Kasumi-1 (cell line): Measurements from ENCODE around the gene FUT1.
"Not testable (repeated sequence)": the region's sequence is repeated elsewhere in the genome, so short reads cannot be mapped to it uniquely, and the experiment has no call there.

Experiments used
- DNase-seq, 2 experiments: peaks; one replicate each; lab custom pipeline; 2025; lab: John Stamatoyannopoulos, UW

The FUT1 gene

DNA sequence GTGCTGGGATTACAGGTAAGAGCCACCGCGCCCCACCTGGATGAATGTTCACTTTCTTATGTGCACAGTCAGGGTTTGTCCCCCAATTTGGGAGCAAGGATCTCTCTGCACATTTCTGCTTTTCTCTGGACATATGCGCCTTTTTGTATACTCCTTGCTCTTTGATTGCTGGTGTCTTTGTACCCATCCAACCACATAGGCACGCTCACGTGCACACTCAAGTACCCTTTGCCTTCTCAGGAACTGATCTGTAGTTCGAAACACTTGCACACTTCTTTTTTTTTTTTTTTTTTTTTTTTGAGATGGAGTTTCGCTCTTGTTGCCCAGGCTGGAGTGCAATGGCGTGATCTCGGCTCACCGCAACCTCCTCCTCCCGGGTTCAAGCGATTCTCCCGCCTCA is 34.3 kb downstream of the FUT1 start:
- not testable (repeated sequence) for DNase-seq

DNA sequence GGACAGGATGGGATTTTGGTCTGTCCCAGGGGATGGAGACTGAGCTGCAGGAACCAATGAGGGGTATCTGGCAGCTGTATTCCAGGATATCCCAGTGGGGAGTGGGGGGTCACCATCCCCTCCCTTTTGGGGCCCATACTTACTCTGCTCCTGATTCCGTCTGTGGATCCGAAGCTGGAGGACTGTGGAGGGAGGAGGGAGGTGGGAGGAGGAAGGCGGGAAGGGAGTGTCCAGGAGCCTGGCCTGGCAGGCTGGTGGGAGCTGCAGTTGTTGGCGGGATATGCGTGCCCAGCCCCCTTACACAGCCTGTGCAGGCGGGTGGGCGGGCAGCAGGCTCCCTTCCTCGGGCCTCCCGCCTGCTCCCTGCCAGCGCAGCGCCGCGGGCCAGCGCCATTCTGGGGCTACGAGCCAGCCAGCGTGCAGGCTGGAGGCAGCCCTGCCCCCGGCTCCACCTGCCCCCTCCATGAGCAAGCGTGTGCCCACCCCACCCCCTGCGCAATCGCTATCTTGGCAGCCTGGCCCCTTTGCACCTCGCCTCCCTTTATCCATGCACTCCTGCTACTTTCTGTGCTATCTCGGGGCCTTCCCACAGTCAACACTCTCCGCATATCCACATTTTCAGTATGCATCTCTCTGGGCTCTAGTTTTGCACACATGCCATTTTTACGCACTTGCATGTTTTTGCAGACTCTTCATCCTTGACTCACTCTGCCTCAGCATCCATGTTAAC is 35.7 kb downstream of the FUT1 start:
- DNase-seq, result no peak

DNA sequence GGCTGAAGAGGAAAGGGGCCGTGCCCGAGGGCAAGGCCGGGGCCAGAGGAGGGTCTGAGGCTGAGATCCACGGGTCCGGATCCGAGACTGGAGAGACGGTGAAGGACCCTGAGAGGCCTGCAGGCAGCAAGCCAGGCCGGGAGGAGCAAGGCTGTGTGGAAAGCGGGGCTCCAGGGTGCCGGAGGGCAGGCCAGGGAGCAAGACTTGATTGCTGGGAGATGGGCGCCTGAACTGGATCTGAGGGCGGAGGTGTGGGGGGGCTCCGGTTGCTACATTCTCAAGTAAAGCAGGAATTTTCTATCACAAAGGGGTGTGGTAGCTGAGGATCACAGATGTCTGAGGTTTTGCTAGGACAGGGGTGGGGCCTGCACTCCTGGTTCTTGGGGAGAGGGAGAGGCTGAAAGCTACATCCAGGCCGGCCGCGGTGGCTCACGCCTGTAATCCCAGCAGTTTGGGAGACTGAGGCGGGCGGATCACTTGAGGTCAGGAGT is 36.7 kb downstream of the FUT1 start:
- DNase-seq, result no peak

DNA sequence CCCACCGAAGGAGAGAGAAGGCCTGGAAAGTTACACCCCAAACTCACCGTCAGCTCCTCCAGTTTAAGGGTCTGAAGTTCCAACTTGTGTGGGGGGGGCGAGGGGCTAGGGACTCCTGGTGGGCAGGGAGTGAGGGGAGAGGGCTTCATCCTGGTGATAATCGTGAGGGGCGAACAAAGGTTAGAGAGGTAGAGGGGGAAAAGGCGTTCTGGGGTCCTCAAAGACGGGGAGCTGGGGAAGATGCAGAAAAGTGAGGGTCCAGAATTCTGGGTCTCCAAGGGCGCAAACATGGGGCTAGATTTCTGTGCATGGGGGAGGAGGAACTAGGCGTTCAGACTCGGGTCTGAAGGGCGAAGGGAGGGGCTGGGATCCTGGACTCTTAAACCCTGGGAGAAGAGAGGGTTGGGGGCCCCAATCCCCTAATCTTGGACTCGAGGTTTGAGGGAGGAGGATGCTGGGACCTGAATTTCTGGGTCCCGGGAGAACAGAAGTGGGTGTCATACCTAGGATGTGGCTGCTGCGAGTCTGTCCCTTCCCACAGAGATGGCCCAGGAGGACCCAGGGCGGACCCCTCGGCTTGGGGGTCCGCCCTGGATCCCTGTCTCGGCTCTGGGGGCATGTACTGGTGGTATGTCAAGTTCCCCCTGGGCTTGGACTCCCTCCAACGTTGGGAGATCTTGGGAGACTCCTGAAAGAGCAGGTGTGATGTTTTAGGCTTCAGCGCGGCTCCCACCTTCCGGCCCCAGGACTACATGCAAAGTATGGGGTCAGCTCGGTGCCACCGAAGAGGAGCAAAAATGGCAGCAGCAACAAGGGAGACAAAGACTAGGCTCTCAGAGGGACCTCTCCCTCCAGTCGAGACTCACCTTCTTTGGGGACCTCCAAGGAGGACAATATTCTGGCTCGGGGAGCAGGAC is 37.4 kb downstream of the FUT1 start:
- DNase-seq, result no peak

DNA sequence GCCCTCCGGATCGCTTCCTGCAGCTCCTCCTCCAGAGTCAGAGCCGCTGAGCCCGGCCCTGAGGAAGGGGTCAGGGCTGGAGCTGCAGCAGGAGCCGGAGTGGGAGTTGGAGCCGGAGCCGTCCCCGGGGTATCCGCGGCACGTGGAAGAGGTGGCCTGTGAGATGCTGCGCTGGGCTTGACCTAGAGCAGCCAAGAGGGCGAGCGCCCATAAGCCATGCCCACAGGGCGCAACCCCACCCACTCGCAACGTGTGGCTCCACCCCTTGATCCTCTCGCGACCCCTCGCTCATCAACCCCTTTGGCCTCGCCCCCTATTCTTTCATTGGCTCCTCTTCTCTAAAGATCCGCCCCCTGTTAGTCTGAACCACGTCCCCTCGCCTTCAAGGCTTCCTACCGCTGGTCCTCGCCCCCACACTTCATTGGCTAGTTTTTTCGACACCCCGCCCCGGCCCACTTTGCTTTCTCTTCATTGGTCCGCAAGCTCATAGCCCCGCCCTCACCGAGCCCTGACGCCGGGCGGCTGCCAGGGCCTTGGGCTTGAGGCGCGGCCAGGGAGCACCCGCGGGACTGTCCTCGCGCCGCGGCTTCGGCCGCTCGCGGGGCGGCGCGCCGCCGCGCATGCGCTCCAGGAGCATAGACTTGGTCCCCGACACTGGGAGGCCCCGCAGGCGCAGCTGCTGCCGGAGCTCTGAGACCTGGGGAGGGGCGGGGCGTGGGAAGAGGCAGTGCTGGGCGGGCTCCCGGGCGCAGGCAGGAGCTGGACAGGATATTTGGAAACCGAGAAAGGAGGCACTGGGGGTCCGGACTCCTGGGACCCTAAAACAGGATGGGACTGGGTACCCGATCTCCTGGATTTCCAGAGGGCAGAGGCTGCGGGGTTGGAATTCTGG is 38.3 kb downstream of the FUT1 start:
- DNase-seq, result peak; percentile 99 to 100

DNA sequence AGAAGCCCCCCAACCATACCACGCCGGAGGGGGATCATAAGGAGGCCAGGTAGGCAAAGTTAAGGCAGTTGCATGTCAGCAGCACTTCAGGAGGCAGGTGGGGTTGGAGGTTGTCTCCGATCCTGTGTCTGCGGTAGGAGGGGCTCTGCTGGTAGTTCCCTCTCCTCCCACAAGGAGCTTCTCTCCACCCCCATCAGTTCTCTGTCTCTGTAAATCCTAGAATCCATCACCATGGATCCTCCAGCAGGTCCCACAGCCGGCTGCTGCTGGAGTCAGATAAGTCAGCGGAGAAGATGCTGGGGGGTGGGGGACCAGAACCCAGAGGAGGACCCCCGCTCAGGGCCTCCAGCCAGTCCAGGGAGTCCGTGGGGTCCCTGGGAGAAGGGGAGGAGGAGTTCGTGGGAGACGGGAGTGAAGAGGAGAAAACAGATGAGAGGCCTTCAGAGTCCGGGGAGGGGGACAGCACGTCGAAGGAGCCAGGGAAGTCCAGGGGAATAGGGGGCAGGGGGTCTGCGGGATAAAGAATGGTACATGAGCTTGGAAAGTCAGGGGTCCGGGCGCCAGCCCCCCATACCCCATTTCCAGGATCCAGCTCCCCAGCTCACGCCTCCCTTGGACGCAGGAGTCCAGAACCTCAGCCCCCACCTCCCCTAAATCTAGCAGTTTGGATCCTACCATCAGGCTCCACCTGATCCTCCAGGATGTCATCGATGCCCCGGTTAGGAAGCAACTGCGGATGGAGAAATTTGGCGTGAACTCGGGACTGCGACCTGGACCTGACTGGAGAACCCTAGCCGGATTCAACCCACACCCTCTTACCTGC is 39.2 kb downstream of the FUT1 start:
- DNase-seq, result peak; percentile 31 to 50

DNA sequence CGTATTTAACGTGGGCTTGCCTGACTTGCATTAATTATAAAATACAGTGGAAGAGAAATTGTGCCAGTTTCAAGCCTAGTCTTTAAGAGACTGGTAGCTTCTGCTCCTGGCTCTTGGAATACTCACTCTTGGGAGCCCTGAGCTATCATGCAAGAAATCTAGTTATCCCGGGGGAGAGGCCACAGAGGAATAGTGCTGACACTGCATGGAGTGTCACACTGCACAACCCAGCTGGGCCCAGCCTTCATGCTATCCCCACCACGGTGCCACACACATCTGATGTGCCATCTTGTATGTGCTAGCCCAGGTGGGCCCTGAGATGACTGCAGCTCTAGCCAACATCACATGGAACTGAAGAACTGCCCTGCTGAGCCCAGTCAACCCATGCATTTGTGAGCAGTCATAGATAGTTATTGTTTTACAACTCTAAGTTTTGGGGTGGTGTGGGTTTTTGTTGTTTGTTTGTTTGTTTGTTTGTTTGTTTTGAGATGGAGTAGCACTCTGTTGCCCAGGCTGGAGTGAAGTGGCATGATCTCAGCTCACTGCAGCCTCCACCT is 41.3 kb downstream of the FUT1 start:
- no peak for DNase-seq

DNA sequence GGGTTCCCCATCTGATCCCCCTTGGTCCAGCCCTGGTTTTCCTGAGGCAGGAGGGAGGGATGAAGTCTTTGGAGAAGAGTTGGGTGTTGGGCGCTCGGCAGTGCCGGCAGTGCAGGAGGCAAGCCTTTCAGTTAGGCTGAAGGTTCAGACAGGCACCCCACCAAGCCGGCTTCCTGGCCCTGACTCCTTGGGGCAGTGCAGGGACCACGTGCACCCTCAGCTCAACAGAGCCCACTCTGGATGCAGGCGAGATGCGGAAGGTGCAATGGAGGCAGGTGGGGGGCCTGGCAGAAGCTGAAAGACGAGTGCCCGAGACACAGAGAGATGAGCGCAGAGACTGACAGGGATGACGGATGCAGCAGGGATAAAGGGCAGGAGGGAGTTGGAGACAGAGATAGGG is 44.0 kb downstream of the FUT1 start:
- no peak for DNase-seq

DNA sequence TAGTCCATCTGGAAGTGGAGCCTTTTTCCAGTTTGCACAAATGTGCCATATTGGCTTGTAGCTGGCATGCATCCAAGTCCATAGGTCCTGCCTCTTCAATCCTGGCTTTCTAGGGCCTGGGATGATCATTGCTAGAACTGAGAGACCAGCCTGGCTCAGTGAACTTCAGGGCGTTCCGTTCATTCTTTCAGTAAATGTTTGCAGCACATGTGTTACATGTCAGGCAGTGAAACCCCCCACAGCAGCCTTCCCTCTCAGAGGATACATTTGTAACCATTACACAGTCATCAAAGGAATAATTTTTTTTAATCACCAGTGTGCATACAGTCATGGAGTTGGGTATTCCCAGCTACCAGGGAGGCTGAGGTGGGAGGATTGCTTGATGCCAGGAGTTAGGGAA is 47.0 kb downstream of the FUT1 start:
- no peak for DNase-seq

DNA sequence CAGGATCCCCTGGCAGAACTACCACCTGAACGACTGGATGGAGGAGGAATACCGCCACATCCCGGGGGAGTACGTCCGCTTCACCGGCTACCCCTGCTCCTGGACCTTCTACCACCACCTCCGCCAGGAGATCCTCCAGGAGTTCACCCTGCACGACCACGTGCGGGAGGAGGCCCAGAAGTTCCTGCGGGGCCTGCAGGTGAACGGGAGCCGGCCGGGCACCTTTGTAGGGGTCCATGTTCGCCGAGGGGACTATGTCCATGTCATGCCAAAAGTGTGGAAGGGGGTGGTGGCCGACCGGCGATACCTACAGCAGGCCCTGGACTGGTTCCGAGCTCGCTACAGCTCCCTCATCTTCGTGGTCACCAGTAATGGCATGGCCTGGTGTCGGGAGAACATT is 49.1 kb downstream of the FUT1 start:
- DNase-seq, result no peak

DNA sequence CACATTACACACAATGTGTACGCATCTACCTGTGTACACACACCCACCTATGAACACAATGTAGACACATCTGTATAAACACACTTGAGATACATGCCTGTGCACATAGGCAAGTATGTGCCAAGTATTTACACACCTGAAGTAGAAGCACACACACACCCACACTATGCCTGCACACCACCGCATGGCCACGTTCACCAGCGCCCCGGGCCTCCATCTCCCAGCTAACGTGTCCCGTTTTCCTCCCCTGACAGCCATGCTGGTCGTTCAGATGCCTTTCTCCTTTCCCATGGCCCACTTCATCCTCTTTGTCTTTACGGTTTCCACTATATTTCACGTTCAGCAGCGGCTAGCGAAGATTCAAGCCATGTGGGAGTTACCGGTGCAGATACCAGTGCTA is 49.7 kb downstream of the FUT1 start:
- no peak for DNase-seq

DNA sequence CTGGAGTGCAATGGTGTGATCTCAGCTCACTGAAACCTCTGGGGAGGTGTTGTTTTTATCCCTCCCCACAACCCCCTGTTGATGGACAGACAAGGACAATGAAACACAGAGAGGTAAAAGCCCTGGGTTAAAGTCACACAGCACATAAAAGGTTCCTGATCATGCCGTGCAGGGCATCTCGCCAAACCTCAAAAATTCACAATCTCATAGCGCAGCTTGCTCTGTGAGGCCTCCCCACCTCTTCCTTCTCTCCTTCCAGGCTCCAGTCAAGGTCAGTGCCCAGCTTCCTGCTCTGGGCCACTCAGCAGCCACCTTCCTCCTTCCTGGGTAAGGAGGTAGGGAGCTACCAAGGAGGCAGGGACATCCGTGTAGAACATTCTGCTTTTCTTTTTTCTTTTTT is 54.4 kb downstream of the FUT1 start:
- DNase-seq, result peak; percentile 31 to 35
